Tibial nerve (tissue), 4 donors: ENCODE data around the gene TCF12. TPM values are rescaled to one million over a fixed set of nuclear protein-coding genes. Genes with fewer than 3 reads are reported as not detected.

Source experiments
- DNase-seq, 2 donors: peaks; one replicate each; pipeline ENCODE4 v3.0.0-alpha.2; 2019; ENCODE audit warnings: low spot score in 2 of 2
- H3K27ac ChIP-seq, 4 donors: fragments of 200-600 bp; sonication (generic) in 3 of 4; one replicate each; pipeline ENCODE4 v1.5.1; 2017 to 2019; ENCODE audit warnings: mild to moderate bottlenecking in 1 of 4
- H3K27me3 ChIP-seq, 2 donors: fragments of 200-600 bp; sonication (generic) in 1 of 2; one replicate each; pipeline versions ENCODE4 v1.5.1 to v1.6.0; 2017 to 2019
- H3K36me3 ChIP-seq, 3 donors: fragments of 200-600 bp; sonication (generic); one replicate each; pipeline ENCODE4 v1.5.1; 2018 to 2019
- H3K4me1 ChIP-seq, 4 donors: fragments of 200-600 bp; sonication (generic) in 3 of 4; one replicate each; pipeline ENCODE4 v1.5.1; 2017 to 2019
- H3K4me3 ChIP-seq, 4 donors: fragments of 200-600 bp; sonication (generic) in 3 of 4; one replicate each; pipeline ENCODE4 v1.5.1; 2017 to 2019; ENCODE audit warnings: mild to moderate bottlenecking in 1 of 4, moderate library complexity in 1 of 4
- H3K9me3 ChIP-seq, 4 donors: fragments of 200-600 bp; sonication (generic) in 3 of 4; one replicate each; pipeline ENCODE4 v1.5.1; 2017 to 2019
- EP300 ChIP-seq, 2 donors: sonication (generic); formaldehyde crosslinking; IDR thresholded peaks; one replicate each; pipeline ENCODE4 v1.6.1; 2017; ENCODE audit warnings: antibody characterized with exemption in 2 of 2, mild to moderate bottlenecking in 1 of 2
- POLR2A ChIP-seq, 2 donors: fragments of 450-650 bp; IDR thresholded peaks; one replicate each; pipeline ENCODE4 v1.6.1; 2017; ENCODE audit warnings: antibody characterized with exemption in 2 of 2, mild to moderate bottlenecking in 2 of 2, moderate library complexity in 2 of 2
- WGBS, 2 donors: methylation state at CpG; one replicate each; pipeline ENCODE4 v1.1.5; 2018; 5-methylcytosine and 5-hydroxymethylcytosine counted together
- total RNA-seq, 4 donors: library from RNA; depleted of rRNA; stranded (reverse); fragments of >200 nt; gene quantifications; one replicate each; pipeline ENCODE4 v1.1.0, GENCODE V29; 2016
- TF ChIP-seq, protein P1 (sequence below), 5 experiments: fragments of 200-600 bp in 3 of 5; fragments of 450-650 bp in 2 of 5; sonication (generic) in 3 of 5; IDR thresholded peaks; one replicate each; pipeline ENCODE4 v1.5.1; 2016 to 2019; ENCODE audit warnings: antibody characterized with exemption in 5 of 5, mild to moderate bottlenecking in 3 of 5, moderate library complexity in 2 of 5

The TCF12 gene
- total RNA-seq, 4 donors from 2014 or later: 117 to 181 (median 174) TPM

DNA sequence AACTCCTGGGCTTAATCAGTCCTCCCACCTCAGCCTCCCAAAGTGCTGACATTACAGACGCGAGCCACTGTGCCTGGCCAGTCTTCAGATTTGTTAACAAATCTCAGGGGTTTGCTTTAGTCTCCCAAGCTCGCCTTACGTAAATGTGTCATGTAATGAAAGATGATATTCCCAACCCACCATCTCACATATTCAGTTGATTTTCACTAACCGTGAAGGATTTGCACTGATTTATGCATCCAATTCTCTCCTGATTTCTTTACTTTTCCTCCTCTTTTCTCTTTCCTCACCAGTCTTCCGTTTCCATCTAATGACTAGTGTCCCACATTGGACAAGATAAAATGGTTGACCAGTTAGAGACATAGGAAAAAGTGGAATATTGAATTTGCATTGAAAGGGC, 72.6 kb downstream of the TCF12 start:
- Histone ChIP-seq H3K27ac (no peak overlapping the region), H3K36me3 (peaks cover 0 to 12% (median 0%) of the 10 kb centered on the region in 3 donors), H3K4me3 (no peak overlapping the region), H3K27me3 (no peaks in the 10 kb centered on the region), H3K4me1 (peaks cover 0 to 46% (median 5%) of the 10 kb centered on the region in 4 donors), H3K9me3 (no peaks in the 10 kb centered on the region)
- no peak for DNase-seq
- 91 to 99% methylated on average over 6 of the region's 6 CpGs for WGBS, 2 donors
- TF ChIP-seq POLR2A (IDR thresholded peaks at IDR 0.05) (no peak), EP300 (IDR thresholded peaks at IDR 0.05) (no peak)
- TF ChIP-seq, protein P1, sequence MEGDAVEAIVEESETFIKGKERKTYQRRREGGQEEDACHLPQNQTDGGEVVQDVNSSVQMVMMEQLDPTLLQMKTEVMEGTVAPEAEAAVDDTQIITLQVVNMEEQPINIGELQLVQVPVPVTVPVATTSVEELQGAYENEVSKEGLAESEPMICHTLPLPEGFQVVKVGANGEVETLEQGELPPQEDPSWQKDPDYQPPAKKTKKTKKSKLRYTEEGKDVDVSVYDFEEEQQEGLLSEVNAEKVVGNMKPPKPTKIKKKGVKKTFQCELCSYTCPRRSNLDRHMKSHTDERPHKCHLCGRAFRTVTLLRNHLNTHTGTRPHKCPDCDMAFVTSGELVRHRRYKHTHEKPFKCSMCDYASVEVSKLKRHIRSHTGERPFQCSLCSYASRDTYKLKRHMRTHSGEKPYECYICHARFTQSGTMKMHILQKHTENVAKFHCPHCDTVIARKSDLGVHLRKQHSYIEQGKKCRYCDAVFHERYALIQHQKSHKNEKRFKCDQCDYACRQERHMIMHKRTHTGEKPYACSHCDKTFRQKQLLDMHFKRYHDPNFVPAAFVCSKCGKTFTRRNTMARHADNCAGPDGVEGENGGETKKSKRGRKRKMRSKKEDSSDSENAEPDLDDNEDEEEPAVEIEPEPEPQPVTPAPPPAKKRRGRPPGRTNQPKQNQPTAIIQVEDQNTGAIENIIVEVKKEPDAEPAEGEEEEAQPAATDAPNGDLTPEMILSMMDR (IDR thresholded peaks at IDR 0.05): no peak

DNA sequence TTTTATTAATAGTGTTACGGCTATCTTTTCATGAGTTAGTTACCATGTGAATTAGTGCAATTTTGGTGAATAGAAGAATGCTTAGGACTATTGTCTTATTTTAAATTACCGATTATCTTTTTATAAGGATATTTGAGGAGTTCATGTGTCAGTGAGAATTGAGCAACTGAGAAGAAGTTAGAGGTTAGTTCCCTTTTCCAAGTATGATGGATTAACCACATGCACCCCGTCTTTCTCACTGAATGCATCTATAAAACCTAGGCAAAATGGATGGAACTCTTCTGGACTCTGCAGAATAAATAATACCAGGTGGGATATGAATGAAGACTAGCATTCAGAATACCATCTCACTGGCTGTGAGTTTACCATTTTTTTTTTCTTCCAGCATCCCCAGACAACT, 74.3 kb downstream of the TCF12 start:
- no peak overlapping the region for H3K4me3 ChIP-seq
- peaks cover 0 to 12% (median 0%) of the 10 kb centered on the region in 3 donors for H3K36me3 ChIP-seq
- 86 to 94% methylated on average over 3 of the region's 3 CpGs for WGBS, 2 donors
- no peak for TF ChIP-seq POLR2A (IDR thresholded peaks at IDR 0.05)
- TF ChIP-seq, protein P1 (IDR thresholded peaks at IDR 0.05): no peak
- TF ChIP-seq EP300 (IDR thresholded peaks at IDR 0.05): no peak
- peaks cover 0 to 34% (median 5%) of the 10 kb centered on the region in 4 donors for H3K4me1 ChIP-seq
- H3K9me3 ChIP-seq: no peaks in the 10 kb centered on the region
- H3K27ac ChIP-seq: no peak overlapping the region
- no peaks in the 10 kb centered on the region for H3K27me3 ChIP-seq
- DNase-seq: no peak

DNA sequence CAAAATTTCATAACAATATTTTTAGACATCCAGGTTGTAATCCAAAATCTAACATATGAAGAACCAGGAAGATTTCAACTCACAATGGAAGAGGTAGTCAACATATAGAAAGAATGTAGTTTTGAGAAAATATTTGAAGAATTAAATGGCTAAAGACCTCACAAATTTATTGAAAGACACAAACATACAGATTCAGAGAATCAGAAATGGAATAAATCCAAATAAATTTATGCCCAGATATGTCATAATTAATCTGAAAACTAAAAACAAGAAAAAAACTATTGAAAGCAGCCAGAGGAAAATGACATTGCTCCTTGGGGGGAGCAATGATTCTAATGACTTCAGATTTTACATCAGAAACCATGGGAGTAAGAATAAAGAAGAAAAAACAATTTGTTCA, 75.8 kb downstream of the TCF12 start:
- TF ChIP-seq, protein P1 (IDR thresholded peaks at IDR 0.05): no peak
- TF ChIP-seq EP300 (IDR thresholded peaks at IDR 0.05): no peak
- TF ChIP-seq POLR2A (IDR thresholded peaks at IDR 0.05): no peak
- DNase-seq: no peak
- H3K27me3 ChIP-seq: no peaks in the 10 kb centered on the region
- no peaks in the 10 kb centered on the region for H3K9me3 ChIP-seq
- peaks cover 0 to 19% (median 2%) of the 10 kb centered on the region in 4 donors for H3K4me1 ChIP-seq
- H3K36me3 ChIP-seq: peaks cover 0 to 12% (median 0%) of the 10 kb centered on the region in 3 donors
- H3K4me3 ChIP-seq: no peak overlapping the region
- H3K27ac ChIP-seq: no peak overlapping the region

- TF ChIP-seq, protein P1 (IDR thresholded peaks at IDR 0.05): no peak
- no peak for TF ChIP-seq EP300 (IDR thresholded peaks at IDR 0.05)
- no peak for TF ChIP-seq POLR2A (IDR thresholded peaks at IDR 0.05)
- no peak for DNase-seq
- H3K4me1 ChIP-seq: peaks cover 0 to 25% (median 0%) of the 10 kb centered on the region in 4 donors
- no peaks in the 10 kb centered on the region for H3K9me3 ChIP-seq
- H3K4me3 ChIP-seq: no peak overlapping the region
- peaks cover 0 to 12% (median 0%) of the 10 kb centered on the region in 3 donors for H3K36me3 ChIP-seq
- H3K27me3 ChIP-seq: no peaks in the 10 kb centered on the region
- no peak overlapping the region for H3K27ac ChIP-seq
Measured at GRCh38 chr15:56996093-56996492, 77.6 kb downstream of the TCF12 start.

DNA sequence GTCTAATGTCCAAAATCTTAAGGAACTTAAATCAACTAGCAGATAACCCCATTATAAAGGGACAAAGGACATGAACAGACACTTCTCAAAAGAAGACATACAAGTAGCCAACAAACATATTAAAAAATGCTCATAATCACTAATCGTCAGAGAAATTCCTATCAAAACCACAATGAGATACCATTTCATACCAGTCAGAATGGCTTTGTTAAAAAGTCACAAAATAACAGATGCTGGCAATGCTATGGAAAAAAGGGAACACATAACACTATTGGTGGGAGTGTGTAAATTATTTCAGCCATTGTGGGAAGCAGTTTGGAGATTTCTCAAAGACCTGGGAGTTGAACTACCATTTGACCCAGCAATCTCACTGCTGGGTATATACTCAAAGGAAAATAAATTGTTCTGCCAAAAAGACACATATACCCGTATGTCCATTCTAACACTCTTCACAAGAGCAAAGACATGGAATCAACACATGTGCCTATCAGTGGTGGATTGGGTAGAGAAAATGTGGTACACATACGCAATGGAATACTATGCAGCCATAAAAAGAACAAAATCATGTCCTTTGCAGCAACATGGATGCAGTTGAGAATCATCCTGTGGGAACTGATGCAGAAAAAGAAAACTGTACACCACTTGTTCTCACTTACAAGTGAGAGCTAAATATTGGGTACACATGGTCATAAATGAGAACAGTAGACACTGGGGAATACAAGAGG, 78.5 kb downstream of the TCF12 start:
- peaks cover 0 to 12% (median 0%) of the 10 kb centered on the region in 3 donors for H3K36me3 ChIP-seq
- no peaks in the 10 kb centered on the region for H3K27me3 ChIP-seq
- no peaks in the 10 kb centered on the region for H3K9me3 ChIP-seq
- 87 to 91% methylated on average over 3 of the region's 3 CpGs for WGBS, 2 donors
- H3K27ac ChIP-seq: no peak overlapping the region
- TF ChIP-seq, protein P1 (IDR thresholded peaks at IDR 0.05): no peak
- TF ChIP-seq EP300 (IDR thresholded peaks at IDR 0.05): no peak
- no peak for TF ChIP-seq POLR2A (IDR thresholded peaks at IDR 0.05)
- peaks cover 0 to 25% (median 0%) of the 10 kb centered on the region in 4 donors for H3K4me1 ChIP-seq
- no peak overlapping the region for H3K4me3 ChIP-seq
- DNase-seq: no peak
